ENCODE measurements around the gene MYO1G. TPM values are rescaled to one million over a fixed set of nuclear protein-coding genes. Genes with fewer than 3 reads are reported as not detected.

MYO1G gene
- total RNA-seq, 1 donor from 2014 or later, result 36.3 TPM

DNA sequence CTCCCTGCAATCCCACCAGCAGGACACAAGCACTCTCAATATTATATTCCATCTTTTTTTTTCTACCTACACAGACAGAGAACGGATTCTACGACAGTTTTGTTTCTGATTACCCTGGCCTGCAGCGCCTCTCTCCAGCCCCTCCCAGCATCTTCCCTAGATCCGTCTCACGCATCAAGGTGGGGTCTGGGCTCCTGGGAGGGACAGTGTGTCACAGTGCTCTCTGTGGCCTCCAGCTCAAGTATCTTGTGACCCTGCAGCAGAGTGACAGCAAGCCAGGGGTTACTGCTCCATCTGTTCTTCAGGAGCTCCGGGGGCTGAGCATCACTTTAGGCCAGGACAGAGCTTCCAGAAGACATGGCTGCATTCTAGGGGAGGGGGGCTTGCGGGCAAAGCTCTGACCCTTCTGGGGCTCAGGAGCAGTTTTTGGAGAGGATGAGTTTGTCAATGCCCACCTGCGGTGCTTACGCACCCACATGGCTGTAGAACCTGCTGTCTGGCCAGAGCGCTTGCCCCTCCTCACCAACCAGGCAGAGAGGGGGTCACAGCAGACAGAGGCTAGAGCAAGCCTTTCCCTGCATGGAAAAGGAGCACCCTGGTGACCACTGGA lies 22.6 kb downstream of the MYO1G start:
- Histone ChIP-seq H3K27me3 (ENCODE audit: low read depth) (no peaks in the 10 kb centered on the region), H3K4me3 (no peak overlapping the region), H3K36me3 (no peaks in the 10 kb centered on the region), H3K4me1 (no peaks in the 10 kb centered on the region), H3K27ac (no peak overlapping the region), H3K9me3 (no peaks in the 10 kb centered on the region)
- TF ChIP-seq, protein P1, sequence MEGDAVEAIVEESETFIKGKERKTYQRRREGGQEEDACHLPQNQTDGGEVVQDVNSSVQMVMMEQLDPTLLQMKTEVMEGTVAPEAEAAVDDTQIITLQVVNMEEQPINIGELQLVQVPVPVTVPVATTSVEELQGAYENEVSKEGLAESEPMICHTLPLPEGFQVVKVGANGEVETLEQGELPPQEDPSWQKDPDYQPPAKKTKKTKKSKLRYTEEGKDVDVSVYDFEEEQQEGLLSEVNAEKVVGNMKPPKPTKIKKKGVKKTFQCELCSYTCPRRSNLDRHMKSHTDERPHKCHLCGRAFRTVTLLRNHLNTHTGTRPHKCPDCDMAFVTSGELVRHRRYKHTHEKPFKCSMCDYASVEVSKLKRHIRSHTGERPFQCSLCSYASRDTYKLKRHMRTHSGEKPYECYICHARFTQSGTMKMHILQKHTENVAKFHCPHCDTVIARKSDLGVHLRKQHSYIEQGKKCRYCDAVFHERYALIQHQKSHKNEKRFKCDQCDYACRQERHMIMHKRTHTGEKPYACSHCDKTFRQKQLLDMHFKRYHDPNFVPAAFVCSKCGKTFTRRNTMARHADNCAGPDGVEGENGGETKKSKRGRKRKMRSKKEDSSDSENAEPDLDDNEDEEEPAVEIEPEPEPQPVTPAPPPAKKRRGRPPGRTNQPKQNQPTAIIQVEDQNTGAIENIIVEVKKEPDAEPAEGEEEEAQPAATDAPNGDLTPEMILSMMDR (IDR thresholded peaks at IDR 0.05), result no peak
- DNase-seq (no peak), ATAC-seq (no peak)
- intact Hi-C loops (cut with DNase I), result no loop called here

DNA sequence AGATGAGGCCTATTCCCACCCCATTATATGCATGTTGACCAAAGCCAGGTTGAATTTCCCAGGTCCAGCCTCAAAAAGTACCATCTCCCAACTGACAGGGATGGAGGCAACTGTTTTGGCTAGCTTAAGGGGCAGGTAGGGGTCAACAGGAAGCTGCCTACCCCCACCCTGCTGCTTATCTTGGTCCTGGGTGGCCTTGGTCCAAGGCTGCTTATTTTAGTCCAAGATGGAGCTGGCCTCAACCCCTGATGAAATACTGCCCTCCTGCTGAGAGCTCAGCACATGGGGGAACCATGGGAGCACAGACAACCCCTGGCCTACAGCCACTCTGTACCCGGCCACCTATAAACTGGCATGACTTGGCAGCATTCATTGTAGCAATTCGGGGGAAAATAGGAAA lies 23.1 kb downstream of the MYO1G start:
- ATAC-seq (no peak), DNase-seq (no peak)
- no peaks in the 10 kb centered on the region for H3K4me1 ChIP-seq
- TF ChIP-seq, protein P1 (IDR thresholded peaks at IDR 0.05), result no peak
- intact Hi-C loops (cut with DNase I), result no loop called here
- H3K9me3 ChIP-seq, result no peaks in the 10 kb centered on the region
- H3K4me3 ChIP-seq, result no peak overlapping the region
- no peaks in the 10 kb centered on the region for H3K27me3 ChIP-seq (ENCODE audit: low read depth)
- H3K36me3 ChIP-seq, result no peaks in the 10 kb centered on the region
- H3K27ac ChIP-seq, result no peak overlapping the region

DNA sequence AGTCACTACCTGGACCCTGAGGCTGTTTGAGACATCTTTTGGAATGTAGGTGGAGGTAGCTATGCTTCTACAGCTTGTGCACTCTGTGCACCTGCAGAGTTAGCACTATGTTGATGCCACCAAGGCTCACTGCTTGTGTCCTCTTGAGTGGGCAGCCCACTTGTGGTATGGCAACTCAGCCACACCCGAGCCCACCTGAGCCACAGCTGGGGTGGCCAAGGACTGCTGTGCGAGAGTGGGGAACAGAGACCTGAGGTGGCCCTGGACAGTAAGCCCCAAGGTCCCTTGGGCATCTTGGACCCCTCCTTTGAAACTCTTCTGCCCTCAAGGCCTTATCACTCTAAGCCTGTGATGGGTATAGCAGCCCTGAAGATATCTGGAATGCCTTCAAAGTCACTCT lies 25.7 kb downstream of the MYO1G start:
- Histone ChIP-seq H3K27me3 (ENCODE audit: low read depth) (no peaks in the 10 kb centered on the region), H3K4me3 (no peak overlapping the region), H3K4me1 (no peaks in the 10 kb centered on the region), H3K36me3 (no peaks in the 10 kb centered on the region), H3K9me3 (no peaks in the 10 kb centered on the region), H3K27ac (no peak overlapping the region)
- TF ChIP-seq, protein P1 (IDR thresholded peaks at IDR 0.05), result no peak
- ATAC-seq (no peak), DNase-seq (no peak)
- intact Hi-C loops (cut with DNase I), result no loop called here

DNA sequence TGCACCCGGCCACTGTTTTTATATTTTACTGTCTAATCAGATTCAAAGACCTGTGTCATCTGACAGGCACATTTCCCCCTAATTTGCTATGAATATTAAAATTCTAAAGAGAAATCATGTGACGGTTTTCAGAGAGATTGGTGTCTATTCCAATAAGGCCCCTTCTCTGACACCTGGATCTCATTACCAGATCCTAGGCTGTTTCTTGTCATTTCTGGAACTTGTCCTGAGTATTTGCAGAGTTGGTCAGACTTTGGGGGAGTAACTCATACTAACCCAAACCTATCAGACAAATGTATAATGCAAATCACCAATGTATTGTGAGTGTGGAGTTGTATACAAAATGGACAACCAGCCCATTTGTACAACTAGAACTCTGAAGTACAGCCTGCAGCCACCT lies 29.5 kb downstream of the MYO1G start:
- intact Hi-C loops (cut with DNase I), result no loop called here
- no peaks in the 10 kb centered on the region for H3K36me3 ChIP-seq
- TF ChIP-seq, protein P1 (IDR thresholded peaks at IDR 0.05), result no peak
- H3K4me3 ChIP-seq, result no peak overlapping the region
- no peak for ATAC-seq
- DNase-seq, result no peak
- no peak overlapping the region for H3K27ac ChIP-seq
- no peaks in the 10 kb centered on the region for H3K9me3 ChIP-seq
- H3K4me1 ChIP-seq, result no peaks in the 10 kb centered on the region
- H3K27me3 ChIP-seq (ENCODE audit: low read depth), result no peaks in the 10 kb centered on the region

DNA sequence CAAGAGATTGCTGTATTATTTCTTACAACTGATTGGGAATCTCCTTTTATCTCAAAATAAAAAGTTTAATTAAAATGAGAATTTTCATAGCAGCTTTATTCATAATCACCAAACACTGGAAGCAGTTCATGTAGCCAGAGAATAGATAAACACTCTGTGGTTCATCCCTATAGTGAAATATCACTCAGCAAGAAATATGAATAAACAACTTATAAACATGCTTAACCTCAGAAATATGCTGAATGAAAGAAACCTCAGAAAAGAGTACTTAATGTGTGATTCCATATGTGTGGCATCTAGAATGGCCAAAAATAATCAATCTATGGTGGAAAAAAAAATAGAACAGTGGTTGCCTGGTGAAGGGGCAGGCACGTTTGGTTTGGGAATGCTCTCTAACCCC lies 33.3 kb downstream of the MYO1G start:
- Histone ChIP-seq H3K4me3 (no peak overlapping the region), H3K36me3 (no peaks in the 10 kb centered on the region), H3K27me3 (ENCODE audit: low read depth) (no peaks in the 10 kb centered on the region), H3K9me3 (no peaks in the 10 kb centered on the region), H3K27ac (no peak overlapping the region), H3K4me1 (no peaks in the 10 kb centered on the region)
- ATAC-seq (no peak), DNase-seq (no peak)
- intact Hi-C loops (cut with DNase I), result no loop called here
- TF ChIP-seq, protein P1 (IDR thresholded peaks at IDR 0.05), result no peak

Measured in lower lobe of right lung (tissue), 2 donors.